Endothelial cell (in vitro differentiated cells): Measurements from ENCODE around the gene REEP2. TPM values are rescaled to one million over a fixed set of nuclear protein-coding genes. Genes with fewer than 3 reads are reported as not detected.

ENCODE experiments used
- DNase-seq: peaks from one replicate; pipeline ENCODE4 v3.0.0; 2021; ENCODE audit warnings: low spot score
- H3K27ac Mint-ChIP-seq: one replicate; pipeline ENCODE4 v1.8.0; 2021; ENCODE audit warnings: mixed read lengths, inconsistent platforms; ENCODE audit not compliant: unreplicated experiment
- H3K27me3 Mint-ChIP-seq: one replicate; pipeline ENCODE4 v1.8.0; 2021; ENCODE audit warnings: mild to moderate bottlenecking, moderate library complexity, mixed read lengths, inconsistent platforms; ENCODE audit not compliant: unreplicated experiment
- H3K36me3 Mint-ChIP-seq: one replicate; pipeline ENCODE4 v1.8.0; 2021; ENCODE audit warnings: mild to moderate bottlenecking, low read depth, mixed read lengths, inconsistent platforms; ENCODE audit not compliant: unreplicated experiment
- H3K4me1 Mint-ChIP-seq: one replicate; pipeline ENCODE4 v1.8.0; 2021; ENCODE audit warnings: mild to moderate bottlenecking, mixed read lengths, inconsistent platforms; ENCODE audit not compliant: unreplicated experiment
- H3K4me3 Mint-ChIP-seq: one replicate; pipeline ENCODE4 v1.8.0; 2021; ENCODE audit warnings: mild to moderate bottlenecking, mixed read lengths, inconsistent platforms; ENCODE audit not compliant: unreplicated experiment
- H3K9me3 Mint-ChIP-seq: one replicate; pipeline ENCODE4 v1.8.0; 2021; ENCODE audit warnings: mixed read lengths, inconsistent platforms; ENCODE audit not compliant: unreplicated experiment
- total RNA-seq: library from RNA; stranded (reverse); fragmentation: NEBNext Ultra II Directional; extraction: Animal tissue kit (Norgen Biotek cat#: 25700); gene quantifications from one replicate; pipeline ENCODE4 v1.2.1, GENCODE V29; 2021; ENCODE audit not compliant: unreplicated experiment
- TF ChIP-seq, protein P1 (sequence below): fragments of 200-600 bp; sonication (generic); IDR thresholded peaks from one replicate; pipeline ENCODE4 v1.5.0; 2021; ENCODE audit warnings: antibody characterized with exemption; ENCODE audit not compliant: unreplicated experiment

The REEP2 gene
- total RNA-seq, 1 donor from 2014 or later, result 72.8 TPM

DNA sequence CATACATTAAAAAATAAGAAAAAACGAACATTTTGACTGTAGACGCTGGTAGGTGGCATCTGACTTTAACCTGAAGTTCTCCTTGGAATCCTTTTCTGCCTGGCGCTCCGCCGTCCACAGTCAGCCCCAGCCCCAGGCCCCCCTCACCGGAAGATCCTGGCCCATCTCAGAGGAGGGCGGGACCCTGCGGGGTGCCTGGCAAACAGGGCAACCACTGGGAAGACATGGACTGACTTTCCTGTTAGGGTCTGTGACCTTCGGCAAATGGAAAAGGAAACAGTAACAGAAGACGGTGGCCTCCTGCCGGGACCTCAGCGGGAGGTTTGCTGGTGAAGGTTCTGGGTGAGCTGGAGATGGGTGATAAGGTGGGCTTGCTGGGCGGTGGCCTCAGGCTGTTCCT lies 14.7 kb downstream of the REEP2 start:
- Mint-ChIP-seq H3K36me3 (no peaks in the 10 kb centered on the region), H3K4me1 (peaks cover 2% of the 10 kb centered on the region), H3K27me3 (peaks cover 9% of the 10 kb centered on the region), H3K27ac (no peak overlapping the region), H3K9me3 (no peaks in the 10 kb centered on the region), H3K4me3 (no peak overlapping the region)
- no peak for DNase-seq
- TF ChIP-seq, protein P1, sequence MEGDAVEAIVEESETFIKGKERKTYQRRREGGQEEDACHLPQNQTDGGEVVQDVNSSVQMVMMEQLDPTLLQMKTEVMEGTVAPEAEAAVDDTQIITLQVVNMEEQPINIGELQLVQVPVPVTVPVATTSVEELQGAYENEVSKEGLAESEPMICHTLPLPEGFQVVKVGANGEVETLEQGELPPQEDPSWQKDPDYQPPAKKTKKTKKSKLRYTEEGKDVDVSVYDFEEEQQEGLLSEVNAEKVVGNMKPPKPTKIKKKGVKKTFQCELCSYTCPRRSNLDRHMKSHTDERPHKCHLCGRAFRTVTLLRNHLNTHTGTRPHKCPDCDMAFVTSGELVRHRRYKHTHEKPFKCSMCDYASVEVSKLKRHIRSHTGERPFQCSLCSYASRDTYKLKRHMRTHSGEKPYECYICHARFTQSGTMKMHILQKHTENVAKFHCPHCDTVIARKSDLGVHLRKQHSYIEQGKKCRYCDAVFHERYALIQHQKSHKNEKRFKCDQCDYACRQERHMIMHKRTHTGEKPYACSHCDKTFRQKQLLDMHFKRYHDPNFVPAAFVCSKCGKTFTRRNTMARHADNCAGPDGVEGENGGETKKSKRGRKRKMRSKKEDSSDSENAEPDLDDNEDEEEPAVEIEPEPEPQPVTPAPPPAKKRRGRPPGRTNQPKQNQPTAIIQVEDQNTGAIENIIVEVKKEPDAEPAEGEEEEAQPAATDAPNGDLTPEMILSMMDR, result no peak

DNA sequence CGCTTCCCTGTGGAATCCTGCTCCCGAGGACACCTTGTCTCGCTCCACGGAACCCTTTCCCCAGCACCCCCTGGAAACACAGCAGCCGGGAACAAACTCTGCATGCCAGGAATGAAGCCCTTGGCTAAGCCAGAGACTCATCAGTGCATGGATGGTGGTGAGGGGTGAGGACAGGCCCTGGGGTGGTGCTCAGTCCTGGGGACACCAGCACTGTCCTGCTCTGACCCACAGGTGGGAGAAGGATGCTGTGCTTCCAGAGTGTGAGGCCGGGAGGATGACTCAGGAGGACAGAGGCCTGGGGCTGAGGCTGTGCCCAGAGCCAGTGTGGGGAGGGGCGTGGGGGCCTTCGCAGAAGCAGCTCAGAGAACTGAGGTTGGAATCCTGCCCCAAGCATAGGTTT lies 15.3 kb downstream of the REEP2 start:
- TF ChIP-seq, protein P1, result no peak
- H3K4me1 Mint-ChIP-seq, result peaks cover 2% of the 10 kb centered on the region
- peaks cover 12% of the 10 kb centered on the region for H3K27me3 Mint-ChIP-seq
- H3K27ac Mint-ChIP-seq, result no peak overlapping the region
- DNase-seq, result no peak
- H3K9me3 Mint-ChIP-seq, result no peaks in the 10 kb centered on the region
- H3K36me3 Mint-ChIP-seq, result no peaks in the 10 kb centered on the region
- H3K4me3 Mint-ChIP-seq, result no peak overlapping the region

DNA sequence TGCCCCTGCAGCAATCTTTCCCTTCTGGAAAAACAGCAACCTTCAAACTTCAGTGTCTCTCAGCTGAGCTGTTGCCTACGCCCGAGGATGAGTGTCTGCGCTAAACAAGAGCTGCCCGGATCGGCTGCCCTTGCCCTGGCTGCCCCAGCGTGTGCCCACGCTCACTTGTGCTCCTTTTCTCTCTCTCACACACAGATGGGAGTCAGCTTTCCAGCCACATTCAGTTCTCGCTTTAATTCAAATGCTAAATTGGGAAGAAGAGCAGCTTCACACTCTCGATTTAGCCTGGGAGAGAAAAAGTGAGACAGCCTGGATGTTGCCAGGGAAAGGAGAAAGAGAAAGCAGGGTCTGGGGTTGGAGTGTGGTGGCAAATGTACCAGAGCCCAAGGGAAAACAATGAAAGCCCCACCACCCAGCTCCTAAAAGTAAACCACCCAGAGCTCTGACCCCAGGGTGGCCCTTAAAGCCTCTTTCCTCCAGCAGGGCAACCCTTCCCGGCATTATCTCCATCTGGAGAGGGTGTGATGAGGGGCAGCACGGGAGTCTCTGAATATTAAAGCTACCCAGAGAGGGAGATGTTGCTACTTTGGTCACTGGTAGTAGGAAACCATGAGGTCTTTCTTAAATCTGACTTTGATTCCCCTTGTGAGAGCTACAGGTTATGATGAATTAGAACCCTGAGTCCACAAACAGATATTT lies 16.5 kb downstream of the REEP2 start:
- H3K27ac Mint-ChIP-seq, result no peak overlapping the region

DNA sequence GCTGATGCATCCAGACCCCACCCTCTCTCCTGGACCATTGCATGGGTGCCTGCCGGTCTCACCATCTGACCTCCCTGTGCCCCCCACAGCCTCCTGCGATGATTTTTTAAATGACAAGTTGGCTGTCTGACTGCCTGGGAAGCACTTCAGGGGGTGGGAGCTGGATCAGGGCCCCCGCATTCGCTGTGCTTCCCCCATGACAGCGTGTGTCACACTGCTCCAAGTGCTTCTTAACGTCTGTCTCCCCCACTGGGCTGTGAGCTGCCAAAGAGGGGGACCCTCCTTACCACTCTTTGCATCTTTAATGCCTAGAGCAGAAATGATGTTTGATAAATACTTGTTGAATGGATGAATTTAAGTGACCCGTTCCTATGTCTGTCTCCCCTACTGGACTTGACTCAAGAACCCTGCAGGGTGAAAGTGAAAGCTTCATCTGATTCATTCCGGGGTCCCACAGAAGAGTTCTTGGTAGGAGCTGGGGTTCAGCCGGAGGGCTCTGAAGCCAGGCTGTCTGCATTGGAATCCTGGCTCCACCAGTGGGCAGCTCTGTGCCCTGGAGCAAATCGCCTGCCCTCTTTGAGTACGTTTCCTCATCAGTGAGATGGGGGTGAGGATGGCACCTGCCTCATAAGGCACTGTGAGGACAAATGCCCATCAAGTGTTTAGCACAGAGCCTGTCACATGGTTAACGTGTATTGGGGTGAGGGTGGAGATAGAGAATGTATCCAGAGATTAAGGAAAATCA lies 18.8 kb downstream of the REEP2 start:
- TF ChIP-seq, protein P1, result no peak
- Mint-ChIP-seq H3K27me3 (peaks cover 14% of the 10 kb centered on the region), H3K9me3 (no peaks in the 10 kb centered on the region), H3K27ac (no peak overlapping the region), H3K36me3 (peaks cover 4% of the 10 kb centered on the region), H3K4me3 (no peak overlapping the region), H3K4me1 (peaks cover 6% of the 10 kb centered on the region)
- no peak for DNase-seq

More for the DNA sequence above, 16.5 kb downstream of the REEP2 start:
- no peaks in the 10 kb centered on the region for H3K9me3 Mint-ChIP-seq
- no peak for DNase-seq
- no peak overlapping the region for H3K4me3 Mint-ChIP-seq
- peaks cover 2% of the 10 kb centered on the region for H3K36me3 Mint-ChIP-seq
- H3K27me3 Mint-ChIP-seq, result peaks cover 14% of the 10 kb centered on the region
- H3K4me1 Mint-ChIP-seq, result peaks cover 2% of the 10 kb centered on the region
- TF ChIP-seq, protein P1, result no peak

DNA sequence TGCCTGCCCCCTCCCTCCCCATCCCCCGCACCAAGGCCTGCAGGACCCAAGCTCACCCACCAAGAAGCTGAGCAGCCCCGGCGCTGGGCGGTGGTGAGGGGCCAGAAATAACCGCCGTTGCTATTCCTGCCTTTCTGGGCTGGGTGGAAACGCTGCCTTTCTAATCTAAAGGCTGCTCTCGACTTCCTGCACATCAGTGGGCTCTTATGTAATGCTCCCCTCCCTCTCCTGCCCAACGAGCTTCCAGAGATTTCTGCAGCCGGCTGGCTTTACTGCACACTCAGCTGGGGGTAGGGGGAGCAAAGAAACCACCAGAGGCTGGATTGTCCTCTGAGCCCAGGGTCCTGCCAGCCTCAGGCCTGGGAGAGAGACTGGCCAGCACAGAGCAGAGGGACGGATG lies 19.5 kb downstream of the REEP2 start:
- peaks cover 4% of the 10 kb centered on the region for H3K36me3 Mint-ChIP-seq
- peaks cover 6% of the 10 kb centered on the region for H3K4me1 Mint-ChIP-seq
- DNase-seq, result no peak
- TF ChIP-seq, protein P1, result no peak
- H3K4me3 Mint-ChIP-seq, result no peak overlapping the region
- H3K27ac Mint-ChIP-seq, result no peak overlapping the region
- no peaks in the 10 kb centered on the region for H3K9me3 Mint-ChIP-seq
- H3K27me3 Mint-ChIP-seq, result peaks cover 16% of the 10 kb centered on the region
